K562 treated with DMSO at 1 percent for 48 hours (cell line): ENCODE results near the gene ATAD5. TPM values are rescaled to one million over a fixed set of nuclear protein-coding genes. Genes with fewer than 3 reads are reported as not detected.

ENCODE experiments used
- total RNA-seq: library from RNA; unstranded; fragments of 300-600 nt; gene quantifications from 2 replicates; pipeline ENCODE4 v1.2.3, GENCODE V29; 2022; ENCODE audit warnings: low replicate concordance; ENCODE audit errors: extremely low read depth

Gene ATAD5, protein sequence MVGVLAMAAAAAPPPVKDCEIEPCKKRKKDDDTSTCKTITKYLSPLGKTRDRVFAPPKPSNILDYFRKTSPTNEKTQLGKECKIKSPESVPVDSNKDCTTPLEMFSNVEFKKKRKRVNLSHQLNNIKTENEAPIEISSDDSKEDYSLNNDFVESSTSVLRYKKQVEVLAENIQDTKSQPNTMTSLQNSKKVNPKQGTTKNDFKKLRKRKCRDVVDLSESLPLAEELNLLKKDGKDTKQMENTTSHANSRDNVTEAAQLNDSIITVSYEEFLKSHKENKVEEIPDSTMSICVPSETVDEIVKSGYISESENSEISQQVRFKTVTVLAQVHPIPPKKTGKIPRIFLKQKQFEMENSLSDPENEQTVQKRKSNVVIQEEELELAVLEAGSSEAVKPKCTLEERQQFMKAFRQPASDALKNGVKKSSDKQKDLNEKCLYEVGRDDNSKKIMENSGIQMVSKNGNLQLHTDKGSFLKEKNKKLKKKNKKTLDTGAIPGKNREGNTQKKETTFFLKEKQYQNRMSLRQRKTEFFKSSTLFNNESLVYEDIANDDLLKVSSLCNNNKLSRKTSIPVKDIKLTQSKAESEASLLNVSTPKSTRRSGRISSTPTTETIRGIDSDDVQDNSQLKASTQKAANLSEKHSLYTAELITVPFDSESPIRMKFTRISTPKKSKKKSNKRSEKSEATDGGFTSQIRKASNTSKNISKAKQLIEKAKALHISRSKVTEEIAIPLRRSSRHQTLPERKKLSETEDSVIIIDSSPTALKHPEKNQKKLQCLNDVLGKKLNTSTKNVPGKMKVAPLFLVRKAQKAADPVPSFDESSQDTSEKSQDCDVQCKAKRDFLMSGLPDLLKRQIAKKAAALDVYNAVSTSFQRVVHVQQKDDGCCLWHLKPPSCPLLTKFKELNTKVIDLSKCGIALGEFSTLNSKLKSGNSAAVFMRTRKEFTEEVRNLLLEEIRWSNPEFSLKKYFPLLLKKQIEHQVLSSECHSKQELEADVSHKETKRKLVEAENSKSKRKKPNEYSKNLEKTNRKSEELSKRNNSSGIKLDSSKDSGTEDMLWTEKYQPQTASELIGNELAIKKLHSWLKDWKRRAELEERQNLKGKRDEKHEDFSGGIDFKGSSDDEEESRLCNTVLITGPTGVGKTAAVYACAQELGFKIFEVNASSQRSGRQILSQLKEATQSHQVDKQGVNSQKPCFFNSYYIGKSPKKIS (N-terminal part only)
- not detected in 2 replicates for total RNA-seq

GRCh38 chr17:30831663-30832437 lies at the start of gene ATAD5:
Gene ATAD5 (plus strand): TSS chr17:30831966. CDS start chr17:30832348, 382 bp downstream.

DNA sequence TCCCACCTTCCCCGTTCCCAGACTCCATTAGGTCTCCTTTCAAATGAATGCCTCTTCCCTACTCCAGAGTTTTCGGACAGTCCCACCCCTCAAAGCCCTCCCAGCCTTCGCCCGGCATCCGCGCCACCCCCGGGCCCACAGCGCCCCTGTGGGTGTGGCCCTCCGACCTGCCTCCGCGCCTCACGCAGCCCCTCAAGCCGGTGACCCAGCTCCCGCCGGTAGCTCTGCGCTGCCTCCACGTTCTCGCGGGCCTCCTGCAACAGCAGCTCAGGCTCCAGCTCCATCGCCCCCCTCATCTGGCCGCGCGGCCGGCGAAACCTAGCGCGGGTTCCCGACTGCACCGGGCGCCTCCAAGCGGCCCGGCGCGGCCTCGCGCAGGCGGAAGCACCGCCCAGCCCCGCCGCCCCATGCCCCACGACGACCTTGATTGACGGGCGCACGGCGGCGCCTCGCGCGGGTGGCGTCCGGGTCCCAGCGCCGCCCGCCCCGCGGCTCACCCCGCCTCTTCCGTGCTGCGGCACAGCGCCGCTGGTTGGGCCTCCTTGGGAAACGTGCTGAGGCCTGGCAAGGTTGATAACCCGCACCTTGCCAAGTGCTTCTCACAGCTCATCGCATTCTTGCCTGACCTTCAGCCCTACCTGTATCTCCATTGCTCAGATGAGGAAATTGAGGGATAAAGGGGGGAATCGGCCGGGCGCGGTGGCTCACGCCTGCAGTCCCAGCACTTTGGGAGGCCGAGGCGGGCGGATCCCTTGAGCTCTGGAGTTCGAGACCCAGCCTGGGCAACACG lies 7.2 kb upstream of the ATAD5 start, which contains the start of gene CRLF3:
TSS of gene CRLF3 (minus strand) at position 337 of the 790 bp plus-strand sequence. CDS start at position 296, 41 bp downstream.

GRCh38 chr17:30906101-30906911 lies 74.5 kb downstream of the ATAD5 start, which contains the start of gene TEFM:
Gene TEFM (minus strand): TSS chr17:30906238. CDS start chr17:30906198, 40 bp downstream.

GRCh38 chr17:30921544-30922196 lies 89.9 kb downstream of the ATAD5 start, which contains the start of gene ADAP2:
Gene ADAP2 (plus strand): TSS chr17:30921945. CDS start chr17:30922015, 70 bp downstream.

Other genes starting within 250 kb of the ATAD5 start
- not detected in 2 replicates for gene CRLF3, start 7.3 kb upstream of the ATAD5 start, total RNA-seq
- not detected in 2 replicates for gene TEFM, start 74.3 kb downstream of the ATAD5 start, total RNA-seq
- not detected in 2 replicates for gene ADAP2, start 90.0 kb downstream of the ATAD5 start, total RNA-seq
- gene RNF135, start 139.1 kb downstream of the ATAD5 start, total RNA-seq: not detected in 2 replicates